Right cardiac atrium (tissue), 5 donors: ENCODE data around the gene ZDHHC17. TPM values are rescaled to one million over a fixed set of nuclear protein-coding genes. Genes with fewer than 3 reads are reported as not detected.

Experiments
- ATAC-seq, 2 donors: fragments of 200-7000 bp; cut with Tn5 transposase; one replicate each; pipeline versions ENCODE4 v1.8.0 to v1.9.1; 2020; ENCODE audit warnings: moderate library complexity in 2 of 2, mild to moderate bottlenecking in 1 of 2
- DNase-seq, 3 donors: peaks; one replicate each; pipeline ENCODE4 v3.0.0-alpha.2; 2020
- H3K27ac ChIP-seq: one replicate; pipeline ENCODE4 v1.5.1; 2013; ENCODE audit warnings: mild to moderate bottlenecking, low read length, control low read depth, moderate library complexity
- H3K27me3 ChIP-seq: one replicate; pipeline ENCODE4 v1.6.1; 2013; ENCODE audit not compliant: control insufficient read depth, insufficient read depth
- H3K4me1 ChIP-seq: one replicate; pipeline ENCODE4 v1.6.1; 2013; ENCODE audit warnings: low read length; ENCODE audit not compliant: control insufficient read depth, insufficient read depth
- H3K4me3 ChIP-seq: one replicate; pipeline ENCODE4 v1.5.1; 2013; ENCODE audit warnings: low read length, control low read depth
- H3K9me3 ChIP-seq: one replicate; pipeline ENCODE4 v1.6.1; 2013; ENCODE audit warnings: low read length; ENCODE audit not compliant: control insufficient read depth
- WGBS: extraction: QIAGEN DNeasy Blood & Tissue Kit; methylation state at CpG from one replicate; pipeline ENCODE4 v1.1.7; 2013; 5-methylcytosine and 5-hydroxymethylcytosine counted together
- intact Hi-C, 4 donors: fragments of 100-400 bp; cut with DNase I; formaldehyde crosslinking; loops; one replicate each; pipeline versions ENCODE4 v1.11.0 to v1.14.0; 2022 to 2023
- polyA plus RNA-seq: library from polyadenylated mRNA; stranded (reverse); fragments of 200-250 nt; gene quantifications from one replicate; pipeline ENCODE4 v1.2.3, GENCODE V29; 2013
- total RNA-seq, 4 donors: library from RNA; stranded (reverse); fragmentation: NEBNext Ultra II Directional; extraction: Animal tissue kit (Norgen Biotek cat#: 25700); gene quantifications; one replicate each; pipeline ENCODE4 v1.2.1, GENCODE V29; 2021
- donor health status: healthy with polysubstance abuse.
- donor health status: DM: no; HTN: yes; CAD: no.
- donor health status: DM: no; HTN: no; CAD: no.
- donor health status: DM: no; HTN: yes; CAD: no; lungs with severe emphysema.
- donor health status: DM: yes; HTN: yes; CAD: no.

The ZDHHC17 gene
- total and polyA plus RNA-seq, 5 donors = 11.7 to 30.4 (median 23.0) TPM

- Histone ChIP-seq H3K27ac (no peak overlapping the region), H3K4me3 (no peak overlapping the region), H3K9me3 (no peaks in the 10 kb centered on the region), H3K27me3 (no peaks in the 10 kb centered on the region), H3K4me1 (peaks cover 3% of the 10 kb centered on the region)
- no peak for ATAC-seq
- WGBS = 55% methylated on average over 3 of the region's 3 CpGs
- no peak for DNase-seq
- intact Hi-C loops = loop anchor here (2.0 to 10.0 kb wide), 3 partner anchors 165 to 169 kb away; no protein-coding TSS in a partner anchor
Measured at GRCh38 chr12:76789335-76790050, 25.6 kb downstream of the ZDHHC17 start.

GRCh38 chr12:76790564-76791552, 26.9 kb downstream of the ZDHHC17 start:
- H3K4me3 ChIP-seq = no peak overlapping the region
- no peaks in the 10 kb centered on the region for H3K9me3 ChIP-seq
- ATAC-seq (no peak), DNase-seq (no peak)
- no peak overlapping the region for H3K27ac ChIP-seq
- no peaks in the 10 kb centered on the region for H3K27me3 ChIP-seq
- intact Hi-C loops = loop anchor here (2.0 to 10.0 kb wide), 3 partner anchors 166 to 170 kb away; no protein-coding TSS in a partner anchor
- WGBS = 48% methylated on average over 4 of the region's 4 CpGs
- peaks cover 3% of the 10 kb centered on the region for H3K4me1 ChIP-seq

GRCh38 chr12:76792828-76793227, 28.9 kb downstream of the ZDHHC17 start:
- H3K4me3 ChIP-seq = no peak overlapping the region
- no peak overlapping the region for H3K27ac ChIP-seq
- intact Hi-C loops = loop anchor here in 3 of 4 donors (5.0 to 10.0 kb wide), 2 partner anchors 168 to 171 kb away; no protein-coding TSS in a partner anchor
- ATAC-seq = no peak
- 29% methylated on average over 1 of the region's 1 CpG for WGBS
- DNase-seq = no peak
- H3K27me3 ChIP-seq = no peaks in the 10 kb centered on the region
- peaks cover 3% of the 10 kb centered on the region for H3K4me1 ChIP-seq
- no peaks in the 10 kb centered on the region for H3K9me3 ChIP-seq

GRCh38 chr12:76798864-76799263, 34.9 kb downstream of the ZDHHC17 start:
- H3K4me1 ChIP-seq = no peaks in the 10 kb centered on the region
- H3K9me3 ChIP-seq = no peaks in the 10 kb centered on the region
- 98% methylated on average over 4 of the region's 4 CpGs for WGBS
- no peaks in the 10 kb centered on the region for H3K27me3 ChIP-seq
- no peak for DNase-seq
- intact Hi-C loops = loop anchor here in 1 of 4 donors (10.0 kb wide), 1 partner anchor 174 kb away; no protein-coding TSS in a partner anchor
- no peak overlapping the region for H3K4me3 ChIP-seq
- ATAC-seq = no peak
- H3K27ac ChIP-seq = no peak overlapping the region

GRCh38 chr12:76799362-76799761, 35.4 kb downstream of the ZDHHC17 start:
- no peak overlapping the region for H3K27ac ChIP-seq
- H3K9me3 ChIP-seq = no peaks in the 10 kb centered on the region
- H3K4me3 ChIP-seq = no peak overlapping the region
- no peak for DNase-seq
- intact Hi-C loops = loop anchor here in 1 of 4 donors (10.0 kb wide), 1 partner anchor 175 kb away; no protein-coding TSS in a partner anchor
- H3K4me1 ChIP-seq = no peaks in the 10 kb centered on the region
- H3K27me3 ChIP-seq = no peaks in the 10 kb centered on the region
- 95% methylated on average over 2 of the region's 2 CpGs for WGBS
- no peak for ATAC-seq

- H3K4me3 ChIP-seq = no peak overlapping the region
- H3K4me1 ChIP-seq = no peaks in the 10 kb centered on the region
- no peaks in the 10 kb centered on the region for H3K27me3 ChIP-seq
- DNase-seq = no peak
- 98% methylated on average over 3 of the region's 3 CpGs for WGBS
- no peak overlapping the region for H3K27ac ChIP-seq
- H3K9me3 ChIP-seq = no peaks in the 10 kb centered on the region
- ATAC-seq = no peak
- intact Hi-C loops = no loop called here
Measured at GRCh38 chr12:76802060-76802459, 38.1 kb downstream of the ZDHHC17 start.

GRCh38 chr12:76804435-76804976, 40.6 kb downstream of the ZDHHC17 start:
- no peaks in the 10 kb centered on the region for H3K4me1 ChIP-seq
- no peaks in the 10 kb centered on the region for H3K27me3 ChIP-seq
- 88% methylated on average over 8 of the region's 8 CpGs for WGBS
- H3K9me3 ChIP-seq = no peaks in the 10 kb centered on the region
- DNase-seq (no peak), ATAC-seq (no peak)
- intact Hi-C loops = no loop called here
- no peak overlapping the region for H3K4me3 ChIP-seq
- H3K27ac ChIP-seq = no peak overlapping the region

GRCh38 chr12:76810671-76811419, 46.9 kb downstream of the ZDHHC17 start:
- DNase-seq (peak in 1 of 3 donors; percentile 57), ATAC-seq (peak in 1 of 2 donors; percentile 43)
- WGBS = 43% methylated on average over 6 of the region's 6 CpGs
- intact Hi-C loops = no loop called here
- Histone ChIP-seq H3K4me3 (no peak overlapping the region), H3K27me3 (no peaks in the 10 kb centered on the region), H3K9me3 (no peaks in the 10 kb centered on the region), H3K4me1 (no peaks in the 10 kb centered on the region), H3K27ac (no peak overlapping the region)

GRCh38 chr12:76811976-76812375, 48.1 kb downstream of the ZDHHC17 start:
- H3K27me3 ChIP-seq = no peaks in the 10 kb centered on the region
- H3K27ac ChIP-seq = no peak overlapping the region
- intact Hi-C loops = no loop called here
- H3K4me3 ChIP-seq = no peak overlapping the region
- DNase-seq = no peak
- H3K9me3 ChIP-seq = no peaks in the 10 kb centered on the region
- ATAC-seq = no peak
- 76% methylated on average over 1 of the region's 1 CpG for WGBS
- H3K4me1 ChIP-seq = no peaks in the 10 kb centered on the region

GRCh38 chr12:76813265-76813664, 49.4 kb downstream of the ZDHHC17 start:
- H3K27me3 ChIP-seq = no peaks in the 10 kb centered on the region
- intact Hi-C loops = no loop called here
- no peaks in the 10 kb centered on the region for H3K9me3 ChIP-seq
- DNase-seq (no peak), ATAC-seq (no peak)
- no peaks in the 10 kb centered on the region for H3K4me1 ChIP-seq
- no peak overlapping the region for H3K27ac ChIP-seq
- H3K4me3 ChIP-seq = no peak overlapping the region
